HFF-Myc (cell line): ENCODE data around the gene VEPH1.
A peak's percentile ranks its signal among the peaks of the same experiment; 100 is the strongest.

Experiments used
- DNase-seq: peaks from one replicate; pipeline ENCODE4 v3.0.0-alpha.2; 2011; ENCODE audit warnings: low read depth; ENCODE audit errors: extremely low read depth
- H3K4me3 ChIP-seq: replicated peaks from 2 replicates; pipeline ENCODE4 v1.5.1; 2011; ENCODE audit warnings: low read depth, mild to moderate bottlenecking, control low read depth, low read length
- CTCF ChIP-seq: IDR thresholded peaks from 2 replicates; pipeline ENCODE4 v1.5.1; 2012; ENCODE audit warnings: mild to moderate bottlenecking, low read depth, low read length, control low read depth; ENCODE audit errors: missing control alignments

VEPH1 gene

GRCh38 chr3:157452097-157452496 is 51.1 kb downstream of the VEPH1 start:
- DNase-seq = no peak
- no peak for TF ChIP-seq CTCF
- H3K4me3 ChIP-seq = no peak overlapping the region

GRCh38 chr3:157447026-157447694 is 56.1 kb downstream of the VEPH1 start:
- DNase-seq = no peak
- H3K4me3 ChIP-seq = no peak overlapping the region
- peak; percentile 65 for TF ChIP-seq CTCF

DNA sequence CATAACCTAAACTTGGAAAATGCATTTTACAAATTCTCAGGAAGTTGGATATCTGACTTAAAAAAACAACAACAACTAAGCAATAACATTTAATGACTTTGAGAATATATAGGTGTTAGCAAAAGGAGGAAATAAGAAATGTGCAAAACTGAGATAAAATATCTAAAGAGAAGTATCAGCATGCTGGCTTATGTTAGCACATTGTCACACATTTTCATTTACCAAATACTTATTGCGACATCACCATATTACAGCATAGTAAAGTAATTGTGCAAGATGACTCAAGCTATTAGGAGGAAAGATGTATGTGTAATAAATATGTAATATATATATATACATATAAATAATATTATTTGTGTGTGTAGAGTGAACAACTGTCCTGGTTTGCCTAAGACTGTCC is 57.4 kb downstream of the VEPH1 start:
- H3K4me3 ChIP-seq = no peak overlapping the region
- no peak for TF ChIP-seq CTCF
- DNase-seq = no peak

- DNase-seq = no peak
- no peak overlapping the region for H3K4me3 ChIP-seq
- no peak for TF ChIP-seq CTCF
These were observed 58.4 kb downstream of the VEPH1 start for GRCh38 chr3:157444797-157445184.

DNA sequence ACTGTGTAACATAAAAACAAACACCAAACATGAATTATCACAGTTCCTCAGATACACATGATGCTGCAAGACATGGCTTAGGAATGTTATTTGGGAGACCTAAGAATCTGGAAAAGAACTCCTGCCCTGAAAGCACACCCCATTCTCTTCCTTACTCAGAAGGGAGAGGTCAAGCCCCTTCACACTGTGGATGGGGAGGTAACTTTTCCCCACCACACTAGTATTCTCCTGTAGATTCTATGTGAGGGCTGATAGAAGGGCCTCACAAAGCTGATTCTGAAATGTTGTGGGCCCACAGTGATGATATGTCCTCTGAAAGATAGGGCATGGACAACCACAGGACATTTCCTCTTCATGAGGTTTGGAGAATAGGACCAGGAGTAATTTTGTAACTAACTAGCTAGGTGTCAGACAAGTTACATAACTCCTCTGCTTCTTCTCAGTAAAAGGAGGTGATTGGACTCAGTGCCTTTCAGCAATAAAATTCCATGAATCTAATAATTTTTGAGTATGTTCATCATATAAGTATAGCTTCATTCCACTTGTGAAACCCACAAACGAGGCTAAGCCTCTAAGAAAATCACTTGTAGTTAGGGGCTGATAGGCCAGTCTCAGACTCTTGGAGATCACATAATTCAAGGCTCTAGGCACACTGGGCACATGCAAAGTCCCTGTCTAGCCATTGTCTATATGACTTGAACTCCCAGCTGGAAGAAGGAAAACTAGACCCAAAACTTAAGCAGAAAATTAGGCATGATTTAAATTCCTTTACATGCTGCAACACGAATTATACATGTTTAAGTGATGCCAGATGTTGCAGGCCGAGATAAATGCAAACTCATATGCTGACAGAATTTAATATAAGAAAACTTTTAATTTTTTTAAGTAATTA is 59.1 kb downstream of the VEPH1 start:
- no peak for DNase-seq
- no peak for TF ChIP-seq CTCF
- no peak overlapping the region for H3K4me3 ChIP-seq

DNA sequence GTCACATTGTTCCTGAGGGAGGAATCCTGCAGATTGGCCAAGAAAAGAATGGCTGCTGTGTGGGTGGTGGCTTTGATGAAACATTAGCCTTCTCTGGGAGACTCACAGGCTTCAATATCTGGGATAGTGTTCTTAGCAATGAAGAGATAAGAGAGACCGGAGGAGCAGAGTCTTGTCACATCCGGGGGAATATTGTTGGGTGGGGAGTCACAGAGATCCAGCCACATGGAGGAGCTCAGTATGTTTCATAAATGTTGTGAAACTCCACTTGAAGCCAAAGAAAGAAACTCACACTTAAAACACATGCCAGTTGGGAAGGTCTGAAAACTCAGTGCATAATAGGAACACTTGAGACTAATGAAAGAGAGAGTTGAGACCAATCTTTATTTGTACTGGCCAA is 60.5 kb downstream of the VEPH1 start:
- DNase-seq = no peak
- no peak for TF ChIP-seq CTCF
- no peak overlapping the region for H3K4me3 ChIP-seq
